ENCODE measurements around the gene ZC3H18. TPM values are rescaled to one million over a fixed set of nuclear protein-coding genes. Genes with fewer than 3 reads are reported as not detected.

Gene ZC3H18
- total and polyA plus RNA-seq, 2 of the 4 experiments (the other 2 are of a cell fraction), result 3.4 to 21.3 TPM

- Histone ChIP-seq H3K27me3 (ENCODE audit: control insufficient read depth, insufficient read depth, low read length) (peaks cover 50% of the 10 kb centered on the region), H3K4me3 (ENCODE audit: insufficient read depth, low read depth, low read length) (no peak overlapping the region), H3K56ac (ENCODE audit: extremely low read depth, insufficient read depth, low read length) (no peak overlapping the region), H3K27ac (ENCODE audit: insufficient read depth, low read length) (no peak overlapping the region), H3K9me3 (ENCODE audit: control insufficient read depth, insufficient read depth, low read length) (peaks cover 34% of the 10 kb centered on the region), H3K4me1 (ENCODE audit: control insufficient read depth, insufficient read depth, low read length) (no peaks in the 10 kb centered on the region), H3K18ac (ENCODE audit: low read depth, low read length) (no peak overlapping the region), H4K20me1 (ENCODE audit: insufficient read depth, low read length) (no peaks in the 10 kb centered on the region), H3K23ac (ENCODE audit: low read depth, low read length) (no peak overlapping the region), H2BK20ac (ENCODE audit: low read depth, low read length) (no peak overlapping the region), H3K4ac (ENCODE audit: low read depth, low read length) (no peak overlapping the region), H3K4me2 (ENCODE audit: low read depth, low read length) (no peak overlapping the region), H2AK5ac (ENCODE audit: low read depth, low read length) (no peak overlapping the region), H3K9me1 (ENCODE audit: insufficient read depth, low read length) (no peaks in the 10 kb centered on the region), H2AFZ (replicated peaks; ENCODE audit: low read length, poor library complexity) (no peak overlapping the region), H4K91ac (ENCODE audit: insufficient read depth, low read depth, low read length) (no peak overlapping the region), H2AK9ac (replicated peaks; ENCODE audit: low read depth, low read length, poor library complexity) (no peak overlapping the region), H3K14ac (replicated peaks; ENCODE audit: low read depth, low read length) (no peak overlapping the region), H4K5ac (ENCODE audit: low read depth, low read length) (no peak overlapping the region), H3K36me3 (ENCODE audit: control insufficient read depth, insufficient read depth, low read length) (no peaks in the 10 kb centered on the region), H2BK5ac (ENCODE audit: low read depth, low read length, poor library complexity, severe bottlenecking) (no peak overlapping the region), H2BK15ac (ENCODE audit: low read depth, low read length) (no peak overlapping the region), H3K79me1 (ENCODE audit: low read depth in 1 of 2, low read length in 2 of 2) (no peaks in the 10 kb centered on the region), H4K8ac (ENCODE audit: low read depth in 2 of 2, low read length in 2 of 2) (no peak overlapping the region), H2BK120ac (ENCODE audit: low read depth, low read length) (no peak overlapping the region), H3K9ac (ENCODE audit: low read depth, low read length) (no peak overlapping the region)
- WGBS, 2 experiments (ENCODE audit: extremely low coverage in 2 of 2, insufficient read length in 1 of 2), result 59% methylated on average over 3 of the region's 15 CpGs; no CpG with 5 or more reads in 1 of the 2 experiments
- no peak for ATAC-seq (ENCODE audit: low read depth)
- CTCF ChIA-PET, result no interaction called here
- POLR2A ChIA-PET (ENCODE audit: unreplicated experiment), result no interaction called here
- in situ Hi-C loops (cut with MboI; ENCODE audit: low sequenced_read_pairs) (no loop called here), intact Hi-C loops (cut with micrococcal nuclease) (no loop called here), dilution Hi-C loops (cut with HindIII; ENCODE audit: low sequenced_read_pairs, unreplicated experiment) (no loop called here)
- TF ChIP-seq SMC3 (IDR thresholded peaks at IDR 0.05; ENCODE audit: low read depth, low read length) (no peak), BHLHE40 (IDR thresholded peaks at IDR 0.05; ENCODE audit: low read depth, low read length) (no peak), ELK1 (IDR thresholded peaks at IDR 0.05; ENCODE audit: borderline replicate concordance, low read depth, low read length) (no peak), MAFK (IDR thresholded peaks at IDR 0.05; ENCODE audit: low read depth, low read length) (no peak), CEBPB (IDR thresholded peaks at IDR 0.05; ENCODE audit: low read depth, low read length) (no peak), POLR2A (IDR thresholded peaks at IDR 0.05; ENCODE audit: low read depth, low read length) (no peak), CTCF (conservative IDR thresholded peaks at IDR 0.05; ENCODE audit: low read depth, low read length) (no peak), RAD21 (IDR thresholded peaks at IDR 0.05; ENCODE audit: low read length) (no peak), USF2 (IDR thresholded peaks at IDR 0.05; ENCODE audit: low read depth, low read length) (no peak), MXI1 (IDR thresholded peaks at IDR 0.05; ENCODE audit: borderline replicate concordance, low read depth, low read length) (no peak), RCOR1 (IDR thresholded peaks at IDR 0.05; ENCODE audit: insufficient replicate concordance, low read length) (no peak), MAZ (IDR thresholded peaks at IDR 0.05; ENCODE audit: borderline replicate concordance, low read depth, low read length) (no peak), FOS (IDR thresholded peaks at IDR 0.05; ENCODE audit: low read depth, low read length) (no peak), RFX5 (IDR thresholded peaks at IDR 0.05; ENCODE audit: low read depth, low read length) (no peak), NFE2L2 (IDR thresholded peaks at IDR 0.05; ENCODE audit: low read depth, low read length) (no peak), CHD1 (IDR thresholded peaks at IDR 0.05; ENCODE audit: low read depth, low read length) (no peak)
- BruUV-seq (replicated peaks), result no TSS peak
- no peak for DNase-seq
Measured at GRCh38 chr16:88541831-88542616, 28.2 kb upstream of the ZC3H18 start.
